ENCODE measurements around the gene SLC25A18. TPM values are rescaled to one million over a fixed set of nuclear protein-coding genes. Genes with fewer than 3 reads are reported as not detected.
A peak's percentile ranks its signal among the peaks of the same experiment; 100 is the strongest.

The SLC25A18 gene
- total RNA-seq, 1 donor from 2014 or later = 0.60 TPM

DNA sequence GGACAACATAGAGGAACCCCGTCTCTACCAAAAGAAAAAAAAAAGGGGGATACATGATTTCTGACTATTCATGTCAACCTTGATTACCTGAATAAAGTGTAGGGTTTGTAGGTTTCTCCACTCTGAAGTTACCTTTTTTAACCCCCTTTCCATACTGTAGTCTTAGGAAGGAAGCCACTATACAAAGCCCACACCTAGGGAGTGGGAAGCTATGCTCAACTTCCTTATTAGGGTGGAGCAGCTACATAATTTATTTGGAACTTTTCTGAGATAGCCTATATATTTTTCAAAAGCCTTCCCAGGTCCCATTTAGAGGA lies 65.8 kb downstream of the SLC25A18 start:
- TF ChIP-seq, protein P1, sequence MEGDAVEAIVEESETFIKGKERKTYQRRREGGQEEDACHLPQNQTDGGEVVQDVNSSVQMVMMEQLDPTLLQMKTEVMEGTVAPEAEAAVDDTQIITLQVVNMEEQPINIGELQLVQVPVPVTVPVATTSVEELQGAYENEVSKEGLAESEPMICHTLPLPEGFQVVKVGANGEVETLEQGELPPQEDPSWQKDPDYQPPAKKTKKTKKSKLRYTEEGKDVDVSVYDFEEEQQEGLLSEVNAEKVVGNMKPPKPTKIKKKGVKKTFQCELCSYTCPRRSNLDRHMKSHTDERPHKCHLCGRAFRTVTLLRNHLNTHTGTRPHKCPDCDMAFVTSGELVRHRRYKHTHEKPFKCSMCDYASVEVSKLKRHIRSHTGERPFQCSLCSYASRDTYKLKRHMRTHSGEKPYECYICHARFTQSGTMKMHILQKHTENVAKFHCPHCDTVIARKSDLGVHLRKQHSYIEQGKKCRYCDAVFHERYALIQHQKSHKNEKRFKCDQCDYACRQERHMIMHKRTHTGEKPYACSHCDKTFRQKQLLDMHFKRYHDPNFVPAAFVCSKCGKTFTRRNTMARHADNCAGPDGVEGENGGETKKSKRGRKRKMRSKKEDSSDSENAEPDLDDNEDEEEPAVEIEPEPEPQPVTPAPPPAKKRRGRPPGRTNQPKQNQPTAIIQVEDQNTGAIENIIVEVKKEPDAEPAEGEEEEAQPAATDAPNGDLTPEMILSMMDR (IDR thresholded peaks at IDR 0.05; ENCODE audit: unreplicated experiment) = no peak
- no peaks in the 10 kb centered on the region for H3K9me3 Mint-ChIP-seq
- peak overlapping the region; percentile 88 for H3K4me3 Mint-ChIP-seq
- no peaks in the 10 kb centered on the region for H3K36me3 Mint-ChIP-seq
- H3K27me3 Mint-ChIP-seq (ENCODE audit: low read depth) = no peaks in the 10 kb centered on the region
- H3K27ac Mint-ChIP-seq = peak overlapping the region; percentile 99
- H3K4me1 Mint-ChIP-seq = peaks cover 22% of the 10 kb centered on the region
- DNase-seq (ENCODE audit: low spot score in 2 of 2, unreplicated experiment in 2 of 2) = no peak

DNA sequence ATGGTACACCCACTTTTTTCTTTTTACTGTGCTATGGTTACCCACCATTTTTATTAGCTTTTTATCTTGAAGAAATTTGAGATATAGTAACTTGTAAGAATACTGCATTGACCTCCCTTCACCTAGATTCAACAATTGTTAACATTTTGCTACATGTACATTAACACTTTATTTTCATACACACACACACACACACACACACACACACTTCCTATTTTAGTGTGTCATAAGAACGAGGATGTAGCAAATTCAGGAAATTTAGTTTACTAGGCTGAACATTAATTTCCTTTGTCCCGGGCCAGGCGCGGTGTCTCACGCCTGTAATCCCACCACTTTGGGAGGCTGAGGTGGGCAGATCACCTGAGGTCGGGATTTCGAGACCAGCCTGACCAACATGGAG lies 66.3 kb downstream of the SLC25A18 start:
- H3K4me1 Mint-ChIP-seq = peaks cover 22% of the 10 kb centered on the region
- peak overlapping the region; percentile 30 for H3K27ac Mint-ChIP-seq
- no peaks in the 10 kb centered on the region for H3K9me3 Mint-ChIP-seq
- no peaks in the 10 kb centered on the region for H3K27me3 Mint-ChIP-seq (ENCODE audit: low read depth)
- peak overlapping the region; percentile 30 for H3K4me3 Mint-ChIP-seq
- TF ChIP-seq, protein P1 (IDR thresholded peaks at IDR 0.05; ENCODE audit: unreplicated experiment) = no peak
- DNase-seq (ENCODE audit: low spot score in 2 of 2, unreplicated experiment in 2 of 2) = no peak
- H3K36me3 Mint-ChIP-seq = no peaks in the 10 kb centered on the region

DNA sequence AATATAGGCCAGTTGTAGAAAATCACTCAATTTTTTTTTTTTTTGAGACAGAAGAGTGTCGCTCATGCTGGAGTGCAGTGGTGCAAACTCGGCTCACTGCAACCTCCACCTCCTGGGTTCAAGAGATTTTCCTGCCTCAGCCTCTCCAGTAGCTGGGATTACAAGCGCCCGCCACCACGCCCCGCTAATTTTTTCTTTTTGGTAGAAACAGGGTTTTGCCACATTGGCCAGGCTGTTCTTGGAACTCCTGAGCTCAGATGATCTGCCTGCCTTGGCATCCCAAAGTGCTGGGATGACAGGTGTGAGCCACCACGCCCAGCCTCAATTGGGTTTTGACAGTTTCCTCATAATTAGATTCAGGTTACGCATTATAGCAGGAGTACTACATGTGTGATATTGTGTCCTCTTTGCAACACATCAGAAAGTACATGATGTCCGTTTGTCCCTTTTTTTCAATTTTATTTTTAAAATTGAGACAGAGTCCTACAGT lies 67.8 kb downstream of the SLC25A18 start:
- no peak overlapping the region for H3K4me3 Mint-ChIP-seq
- H3K27me3 Mint-ChIP-seq (ENCODE audit: low read depth) = no peaks in the 10 kb centered on the region
- peaks cover 22% of the 10 kb centered on the region for H3K4me1 Mint-ChIP-seq
- peak overlapping the region; percentile 76 for H3K27ac Mint-ChIP-seq
- H3K36me3 Mint-ChIP-seq = no peaks in the 10 kb centered on the region
- TF ChIP-seq, protein P1 (IDR thresholded peaks at IDR 0.05; ENCODE audit: unreplicated experiment) = no peak
- no peaks in the 10 kb centered on the region for H3K9me3 Mint-ChIP-seq
- DNase-seq (ENCODE audit: low spot score in 2 of 2, unreplicated experiment in 2 of 2) = no peak

DNA sequence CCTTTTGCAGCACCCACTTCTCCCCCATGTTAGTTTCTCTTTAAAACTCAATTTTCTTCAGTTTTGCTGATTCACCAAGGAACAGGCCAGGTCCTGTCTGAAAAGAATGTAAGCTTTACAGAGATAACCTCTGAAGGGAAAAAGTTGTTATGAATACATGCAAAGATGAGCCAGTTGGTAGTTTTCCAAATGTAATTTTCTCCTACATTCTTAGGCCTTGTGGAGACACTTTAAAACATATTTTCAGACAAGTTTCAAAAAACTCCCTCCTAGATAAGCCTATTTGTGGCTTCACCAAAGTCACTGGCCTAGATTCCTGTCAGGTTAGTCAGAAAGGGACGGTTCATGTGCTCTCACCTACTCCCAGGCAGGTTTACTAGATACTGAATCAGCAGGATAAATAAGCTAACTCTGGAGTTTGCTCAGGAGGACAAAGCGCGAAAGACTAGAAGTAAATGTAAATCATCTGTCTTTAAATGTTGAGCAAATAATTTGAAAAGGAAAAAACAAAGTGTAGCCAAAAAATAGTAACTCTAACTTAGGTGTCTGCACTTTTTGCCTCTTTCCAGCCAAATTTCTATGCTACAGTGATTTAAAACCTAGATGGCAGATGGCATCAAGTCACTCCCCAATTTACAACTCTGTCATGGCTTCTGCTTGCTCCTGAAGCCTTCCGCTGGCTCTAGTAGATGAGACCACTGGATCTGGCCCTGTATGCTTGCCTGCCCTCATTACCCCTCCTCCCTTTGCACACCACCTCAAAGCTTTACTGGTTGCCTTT lies 70.1 kb downstream of the SLC25A18 start:
- Mint-ChIP-seq H3K27me3 (ENCODE audit: low read depth) (no peaks in the 10 kb centered on the region), H3K4me3 (no peak overlapping the region), H3K36me3 (no peaks in the 10 kb centered on the region), H3K9me3 (no peaks in the 10 kb centered on the region), H3K27ac (peak overlapping the region; percentile 96), H3K4me1 (peaks cover 27% of the 10 kb centered on the region)
- TF ChIP-seq, protein P1 (IDR thresholded peaks at IDR 0.05; ENCODE audit: unreplicated experiment) = no peak
- DNase-seq (ENCODE audit: low spot score in 2 of 2, unreplicated experiment in 2 of 2) = no peak

DNA sequence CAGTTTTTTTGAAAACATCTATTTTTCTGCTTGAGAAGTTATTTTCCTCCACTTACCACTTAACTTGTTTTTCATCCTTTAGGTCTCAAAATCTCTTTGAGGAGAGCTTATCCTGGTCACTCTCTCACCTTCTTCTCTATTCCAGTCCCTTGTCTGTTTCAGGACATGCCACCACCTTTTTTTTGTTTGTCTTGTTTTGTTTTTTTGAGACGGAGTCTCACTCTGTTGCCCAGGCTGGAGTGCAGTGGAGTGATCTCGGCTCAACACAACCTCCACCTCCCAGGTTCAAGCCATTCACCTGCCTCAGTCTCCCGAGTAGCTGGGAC lies 70.7 kb downstream of the SLC25A18 start:
- Mint-ChIP-seq H3K27me3 (ENCODE audit: low read depth) (no peaks in the 10 kb centered on the region), H3K9me3 (no peaks in the 10 kb centered on the region), H3K4me1 (peaks cover 27% of the 10 kb centered on the region), H3K36me3 (no peaks in the 10 kb centered on the region), H3K27ac (peak overlapping the region; percentile 96), H3K4me3 (no peak overlapping the region)
- DNase-seq (ENCODE audit: low spot score in 2 of 2, unreplicated experiment in 2 of 2) = no peak
- TF ChIP-seq, protein P1 (IDR thresholded peaks at IDR 0.05; ENCODE audit: unreplicated experiment) = no peak
